ENCODE measurements around the gene PRSS21.

DNA sequence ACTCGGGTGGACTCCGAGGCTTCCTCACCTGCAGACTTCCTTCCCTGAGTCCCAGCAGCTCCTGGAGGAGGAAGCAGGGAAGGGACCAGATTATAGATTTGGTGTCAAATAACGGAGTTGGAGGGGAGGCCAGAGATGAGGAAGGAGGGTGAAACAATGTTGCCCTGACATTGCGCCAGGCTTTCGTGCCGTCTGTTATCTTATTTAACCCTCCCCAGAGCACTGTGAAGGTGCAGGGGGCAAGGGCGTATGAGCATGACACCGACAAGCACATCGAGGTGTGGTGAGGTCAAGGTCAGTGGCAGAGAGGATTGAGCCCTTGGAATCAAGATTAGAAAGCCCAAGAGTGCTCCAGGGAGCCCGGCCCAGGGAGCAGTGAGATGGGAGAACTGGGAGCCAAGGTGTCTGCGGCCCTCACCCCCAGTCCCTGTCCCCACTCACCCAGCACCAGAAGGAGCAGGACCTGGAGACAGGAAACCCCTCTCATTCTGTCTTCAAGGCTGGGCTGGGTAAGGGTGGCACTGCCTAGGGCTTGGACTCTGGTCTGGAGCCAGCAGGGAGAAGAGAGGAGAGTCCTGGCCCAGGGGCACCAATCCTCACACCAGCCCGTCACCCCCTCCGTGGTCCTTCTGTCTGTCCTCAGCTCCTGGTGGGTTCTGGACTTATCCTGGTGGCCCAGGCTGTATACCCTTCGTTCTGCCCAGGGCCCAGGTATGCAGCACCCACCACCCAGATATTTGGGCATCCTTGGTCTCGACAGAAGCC is 30.8 kb upstream of the PRSS21 start:
- TF ChIP-seq, protein P1, sequence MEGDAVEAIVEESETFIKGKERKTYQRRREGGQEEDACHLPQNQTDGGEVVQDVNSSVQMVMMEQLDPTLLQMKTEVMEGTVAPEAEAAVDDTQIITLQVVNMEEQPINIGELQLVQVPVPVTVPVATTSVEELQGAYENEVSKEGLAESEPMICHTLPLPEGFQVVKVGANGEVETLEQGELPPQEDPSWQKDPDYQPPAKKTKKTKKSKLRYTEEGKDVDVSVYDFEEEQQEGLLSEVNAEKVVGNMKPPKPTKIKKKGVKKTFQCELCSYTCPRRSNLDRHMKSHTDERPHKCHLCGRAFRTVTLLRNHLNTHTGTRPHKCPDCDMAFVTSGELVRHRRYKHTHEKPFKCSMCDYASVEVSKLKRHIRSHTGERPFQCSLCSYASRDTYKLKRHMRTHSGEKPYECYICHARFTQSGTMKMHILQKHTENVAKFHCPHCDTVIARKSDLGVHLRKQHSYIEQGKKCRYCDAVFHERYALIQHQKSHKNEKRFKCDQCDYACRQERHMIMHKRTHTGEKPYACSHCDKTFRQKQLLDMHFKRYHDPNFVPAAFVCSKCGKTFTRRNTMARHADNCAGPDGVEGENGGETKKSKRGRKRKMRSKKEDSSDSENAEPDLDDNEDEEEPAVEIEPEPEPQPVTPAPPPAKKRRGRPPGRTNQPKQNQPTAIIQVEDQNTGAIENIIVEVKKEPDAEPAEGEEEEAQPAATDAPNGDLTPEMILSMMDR (IDR thresholded peaks at IDR 0.05; ENCODE audit: insufficient read depth, low read length): no peak
- no peak for TF ChIP-seq POLR2AphosphoS5 (IDR thresholded peaks at IDR 0.05; ENCODE audit: low read depth)
- TF ChIP-seq, protein P2, sequence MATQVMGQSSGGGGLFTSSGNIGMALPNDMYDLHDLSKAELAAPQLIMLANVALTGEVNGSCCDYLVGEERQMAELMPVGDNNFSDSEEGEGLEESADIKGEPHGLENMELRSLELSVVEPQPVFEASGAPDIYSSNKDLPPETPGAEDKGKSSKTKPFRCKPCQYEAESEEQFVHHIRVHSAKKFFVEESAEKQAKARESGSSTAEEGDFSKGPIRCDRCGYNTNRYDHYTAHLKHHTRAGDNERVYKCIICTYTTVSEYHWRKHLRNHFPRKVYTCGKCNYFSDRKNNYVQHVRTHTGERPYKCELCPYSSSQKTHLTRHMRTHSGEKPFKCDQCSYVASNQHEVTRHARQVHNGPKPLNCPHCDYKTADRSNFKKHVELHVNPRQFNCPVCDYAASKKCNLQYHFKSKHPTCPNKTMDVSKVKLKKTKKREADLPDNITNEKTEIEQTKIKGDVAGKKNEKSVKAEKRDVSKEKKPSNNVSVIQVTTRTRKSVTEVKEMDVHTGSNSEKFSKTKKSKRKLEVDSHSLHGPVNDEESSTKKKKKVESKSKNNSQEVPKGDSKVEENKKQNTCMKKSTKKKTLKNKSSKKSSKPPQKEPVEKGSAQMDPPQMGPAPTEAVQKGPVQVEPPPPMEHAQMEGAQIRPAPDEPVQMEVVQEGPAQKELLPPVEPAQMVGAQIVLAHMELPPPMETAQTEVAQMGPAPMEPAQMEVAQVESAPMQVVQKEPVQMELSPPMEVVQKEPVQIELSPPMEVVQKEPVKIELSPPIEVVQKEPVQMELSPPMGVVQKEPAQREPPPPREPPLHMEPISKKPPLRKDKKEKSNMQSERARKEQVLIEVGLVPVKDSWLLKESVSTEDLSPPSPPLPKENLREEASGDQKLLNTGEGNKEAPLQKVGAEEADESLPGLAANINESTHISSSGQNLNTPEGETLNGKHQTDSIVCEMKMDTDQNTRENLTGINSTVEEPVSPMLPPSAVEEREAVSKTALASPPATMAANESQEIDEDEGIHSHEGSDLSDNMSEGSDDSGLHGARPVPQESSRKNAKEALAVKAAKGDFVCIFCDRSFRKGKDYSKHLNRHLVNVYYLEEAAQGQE (IDR thresholded peaks at IDR 0.05; ENCODE audit: insufficient replicate concordance, low read depth): no peak
- no peak for TF ChIP-seq SPI1 (IDR thresholded peaks at IDR 0.05; ENCODE audit: borderline replicate concordance, low read depth)
- TF ChIP-seq GABPA (IDR thresholded peaks at IDR 0.05; ENCODE audit: low read depth): no peak
